Effector memory CD8-positive, alpha-beta T cell (primary cell): Measurements from ENCODE around the gene PTPRD.

Source experiments
- ATAC-seq: fragments of 150-1000 bp; cut with Tn5 transposase; replicated peaks from 2 replicates; pipeline ENCODE4 v1.10.0; 2021; ENCODE audit warnings: mild to moderate bottlenecking, moderate library complexity
- DNase-seq, 3 experiments: peaks; one replicate each; pipeline ENCODE4 v3.0.0; 2021
- H3K27ac Mint-ChIP-seq, 2 donors: one replicate each; pipeline ENCODE4 v1.8.0; 2022; ENCODE audit warnings: mild to moderate bottlenecking in 2 of 2, mixed read lengths in 2 of 2, moderate library complexity in 2 of 2
- H3K27me3 Mint-ChIP-seq, 2 donors: one replicate each; pipeline ENCODE4 v1.8.0; 2022; ENCODE audit warnings: mixed read lengths in 2 of 2
- H3K36me3 Mint-ChIP-seq: one replicate; pipeline ENCODE4 v1.8.0; 2022; ENCODE audit warnings: mild to moderate bottlenecking, moderate library complexity, mixed read lengths; ENCODE audit not compliant: insufficient read depth
- H3K4me1 Mint-ChIP-seq, 2 donors: one replicate each; pipeline ENCODE4 v1.8.0; 2022; ENCODE audit warnings: low read depth in 2 of 2, mixed read lengths in 2 of 2
- H3K4me3 Mint-ChIP-seq, 2 donors: one replicate each; pipeline ENCODE4 v1.8.0; 2022; ENCODE audit warnings: mild to moderate bottlenecking in 2 of 2, mixed read lengths in 2 of 2, moderate library complexity in 2 of 2
- H3K9me3 Mint-ChIP-seq, 2 donors: one replicate each; pipeline ENCODE4 v1.8.0; 2022; ENCODE audit warnings: mixed read lengths in 2 of 2

PTPRD gene

GRCh38 chr9:10032166-10032565 lies 580.6 kb downstream of the PTPRD start:
- Mint-ChIP-seq H3K27me3 (no peaks in the 10 kb centered on the region), H3K4me3 (no peak overlapping the region), H3K4me1 (no peaks in the 10 kb centered on the region), H3K27ac (no peak overlapping the region), H3K9me3 (peaks cover 3 to 25% of the 10 kb centered on the region in 2 donors), H3K36me3 (no peaks in the 10 kb centered on the region)
- ATAC-seq, result no peak
- DNase-seq, result no peak

GRCh38 chr9:10026443-10026984 lies 586.3 kb downstream of the PTPRD start:
- Mint-ChIP-seq H3K27ac (no peak overlapping the region), H3K27me3 (no peaks in the 10 kb centered on the region), H3K4me3 (no peak overlapping the region)

GRCh38 chr9:10015755-10016154 lies 597.0 kb downstream of the PTPRD start:
- H3K27me3 Mint-ChIP-seq, result no peaks in the 10 kb centered on the region
- ATAC-seq, result no peak
- H3K9me3 Mint-ChIP-seq, result peaks cover 0 to 5% of the 10 kb centered on the region in 2 donors
- no peaks in the 10 kb centered on the region for H3K4me1 Mint-ChIP-seq
- no peak for DNase-seq
- no peak overlapping the region for H3K27ac Mint-ChIP-seq
- no peaks in the 10 kb centered on the region for H3K36me3 Mint-ChIP-seq
- H3K4me3 Mint-ChIP-seq, result no peak overlapping the region

More at GRCh38 chr9:10026443-10026984, 586.3 kb downstream of the PTPRD start:
- no peak for DNase-seq
- Mint-ChIP-seq H3K4me1 (no peaks in the 10 kb centered on the region), H3K9me3 (peaks cover 3 to 16% of the 10 kb centered on the region in 2 donors), H3K36me3 (no peaks in the 10 kb centered on the region)
- ATAC-seq, result no peak

GRCh38 chr9:10014889-10015288 lies 597.9 kb downstream of the PTPRD start:
- Mint-ChIP-seq H3K9me3 (peaks cover 0 to 5% of the 10 kb centered on the region in 2 donors), H3K4me3 (no peak overlapping the region), H3K36me3 (no peaks in the 10 kb centered on the region), H3K4me1 (no peaks in the 10 kb centered on the region), H3K27me3 (no peaks in the 10 kb centered on the region), H3K27ac (no peak overlapping the region)
- ATAC-seq (no peak), DNase-seq (no peak)

- Mint-ChIP-seq H3K9me3 (peaks cover 0 to 1% of the 10 kb centered on the region in 2 donors), H3K4me1 (no peaks in the 10 kb centered on the region), H3K36me3 (no peaks in the 10 kb centered on the region), H3K27ac (no peak overlapping the region), H3K27me3 (no peaks in the 10 kb centered on the region), H3K4me3 (no peak overlapping the region)
- ATAC-seq, result no peak
- DNase-seq, result no peak
Observed at GRCh38 chr9:10009401-10009800, 603.4 kb downstream of the PTPRD start.

GRCh38 chr9:10008101-10008799 lies 604.6 kb downstream of the PTPRD start:
- no peaks in the 10 kb centered on the region for H3K36me3 Mint-ChIP-seq
- peaks cover 0 to 1% of the 10 kb centered on the region in 2 donors for H3K9me3 Mint-ChIP-seq
- no peak for ATAC-seq
- DNase-seq, result no peak
- no peaks in the 10 kb centered on the region for H3K27me3 Mint-ChIP-seq
- H3K27ac Mint-ChIP-seq, result no peak overlapping the region
- no peaks in the 10 kb centered on the region for H3K4me1 Mint-ChIP-seq
- H3K4me3 Mint-ChIP-seq, result no peak overlapping the region

GRCh38 chr9:10007356-10007755 lies 605.4 kb downstream of the PTPRD start:
- no peak overlapping the region for H3K4me3 Mint-ChIP-seq

GRCh38 chr9:10005206-10005605 lies 607.6 kb downstream of the PTPRD start:
- Mint-ChIP-seq H3K4me3 (no peak overlapping the region), H3K4me1 (no peaks in the 10 kb centered on the region), H3K27ac (no peak overlapping the region), H3K36me3 (no peaks in the 10 kb centered on the region), H3K9me3 (peaks cover 6 to 8% of the 10 kb centered on the region in 2 donors), H3K27me3 (no peaks in the 10 kb centered on the region)
- no peak for DNase-seq
- no peak for ATAC-seq

More at GRCh38 chr9:10007356-10007755, 605.4 kb downstream of the PTPRD start:
- no peak for ATAC-seq
- no peaks in the 10 kb centered on the region for H3K4me1 Mint-ChIP-seq
- H3K27me3 Mint-ChIP-seq, result no peaks in the 10 kb centered on the region
- no peaks in the 10 kb centered on the region for H3K36me3 Mint-ChIP-seq
- no peak for DNase-seq
- H3K9me3 Mint-ChIP-seq, result peaks cover 0 to 4% of the 10 kb centered on the region in 2 donors
- H3K27ac Mint-ChIP-seq, result no peak overlapping the region

- no peak for ATAC-seq
- H3K36me3 Mint-ChIP-seq, result no peaks in the 10 kb centered on the region
- no peak overlapping the region for H3K4me3 Mint-ChIP-seq
- H3K27me3 Mint-ChIP-seq, result no peaks in the 10 kb centered on the region
- H3K27ac Mint-ChIP-seq, result no peak overlapping the region
- H3K4me1 Mint-ChIP-seq, result no peaks in the 10 kb centered on the region
- DNase-seq, result no peak
- H3K9me3 Mint-ChIP-seq, result peaks cover 5 to 8% of the 10 kb centered on the region in 2 donors
Observed at GRCh38 chr9:10003047-10003446, 609.8 kb downstream of the PTPRD start.

- Mint-ChIP-seq H3K9me3 (peaks cover 6 to 8% of the 10 kb centered on the region in 2 donors), H3K4me3 (no peak overlapping the region), H3K4me1 (no peaks in the 10 kb centered on the region), H3K27ac (no peak overlapping the region), H3K27me3 (no peaks in the 10 kb centered on the region), H3K36me3 (no peaks in the 10 kb centered on the region)
- DNase-seq (no peak), ATAC-seq (no peak)
Observed at GRCh38 chr9:10000669-10001068, 612.1 kb downstream of the PTPRD start.

GRCh38 chr9:9998491-9999287 lies 614.1 kb downstream of the PTPRD start:
- no peak overlapping the region for H3K27ac Mint-ChIP-seq
- no peaks in the 10 kb centered on the region for H3K27me3 Mint-ChIP-seq
- ATAC-seq (no peak), DNase-seq (no peak)
- H3K36me3 Mint-ChIP-seq, result no peaks in the 10 kb centered on the region
- H3K9me3 Mint-ChIP-seq, result peaks cover 8 to 9% of the 10 kb centered on the region in 2 donors
- H3K4me1 Mint-ChIP-seq, result no peaks in the 10 kb centered on the region
- H3K4me3 Mint-ChIP-seq, result no peak overlapping the region

GRCh38 chr9:9997585-9997984 lies 615.2 kb downstream of the PTPRD start:
- H3K36me3 Mint-ChIP-seq, result no peaks in the 10 kb centered on the region
- no peaks in the 10 kb centered on the region for H3K27me3 Mint-ChIP-seq

GRCh38 chr9:9996259-9996658 lies 616.5 kb downstream of the PTPRD start:
- H3K36me3 Mint-ChIP-seq, result no peaks in the 10 kb centered on the region
- H3K27me3 Mint-ChIP-seq, result no peaks in the 10 kb centered on the region

More at GRCh38 chr9:9997585-9997984, 615.2 kb downstream of the PTPRD start:
- Mint-ChIP-seq H3K27ac (no peak overlapping the region), H3K4me1 (no peaks in the 10 kb centered on the region), H3K4me3 (no peak overlapping the region), H3K9me3 (peaks cover 7 to 8% of the 10 kb centered on the region in 2 donors)
- no peak for ATAC-seq
- DNase-seq, result no peak

More at GRCh38 chr9:9996259-9996658, 616.5 kb downstream of the PTPRD start:
- no peak overlapping the region for H3K4me3 Mint-ChIP-seq
- ATAC-seq (no peak), DNase-seq (no peak)
- H3K27ac Mint-ChIP-seq, result no peak overlapping the region
- peaks cover 7 to 9% of the 10 kb centered on the region in 2 donors for H3K9me3 Mint-ChIP-seq
- H3K4me1 Mint-ChIP-seq, result no peaks in the 10 kb centered on the region
